Gastroesophageal sphincter (tissue), 4 donors: Measurements from ENCODE around the gene KLK3. TPM values are rescaled to one million over a fixed set of nuclear protein-coding genes. Genes with fewer than 3 reads are reported as not detected.

Experiments used
- ATAC-seq: fragments of 150-250 bp; one replicate; pipeline ENCODE4 v1.9.1; 2016; ENCODE audit warnings: mild to moderate bottlenecking, moderate library complexity
- H3K27ac ChIP-seq, 4 donors: fragments of 200-600 bp; sonication (generic) in 3 of 4; 1 replicate in 3 of 4; 2 replicates in 1 of 4; pipeline ENCODE4 v1.5.1; 2016 to 2019
- H3K27me3 ChIP-seq: fragments of 200-600 bp; sonication (generic); one replicate; pipeline ENCODE4 v1.5.1; 2019
- H3K36me3 ChIP-seq, 2 donors: fragments of 200-600 bp; sonication (generic); one replicate each; pipeline ENCODE4 v1.5.1; 2019; ENCODE audit warnings: control low read depth in 1 of 2
- H3K4me1 ChIP-seq, 3 donors: fragments of 200-600 bp; sonication (generic); 1 replicate in 2 of 3; 2 replicates in 1 of 3; pipeline ENCODE4 v1.5.1; 2016 to 2019; ENCODE audit warnings: control low read depth in 2 of 3
- H3K4me3 ChIP-seq, 2 donors: fragments of 200-600 bp; sonication (generic); one replicate each; pipeline ENCODE4 v1.5.1; 2019; ENCODE audit warnings: mild to moderate bottlenecking in 1 of 2, moderate library complexity in 1 of 2
- H3K9me3 ChIP-seq, 3 donors: fragments of 200-600 bp; sonication (generic); one replicate each; pipeline ENCODE4 v1.5.1; 2017 to 2019; ENCODE audit warnings: control low read depth in 2 of 3
- EP300 ChIP-seq: sonication (generic); formaldehyde crosslinking; IDR thresholded peaks from one replicate; pipeline ENCODE4 v1.6.1; 2017; ENCODE audit warnings: antibody characterized with exemption, mild to moderate bottlenecking
- POLR2A ChIP-seq, 2 donors: fragments of 450-650 bp; IDR thresholded peaks; one replicate each; pipeline ENCODE4 v1.6.1; 2017; ENCODE audit warnings: antibody characterized with exemption in 2 of 2, mild to moderate bottlenecking in 2 of 2, moderate library complexity in 1 of 2
- POLR2AphosphoS5 ChIP-seq: sonication (generic); formaldehyde crosslinking; IDR thresholded peaks from one replicate; pipeline ENCODE4 v1.6.1; 2017; ENCODE audit warnings: antibody characterized with exemption
- WGBS, 2 donors: methylation state at CpG; one replicate each; pipeline ENCODE4 v1.1.5; 2018; ENCODE audit warnings: low coverage in 1 of 2; 5-methylcytosine and 5-hydroxymethylcytosine counted together
- total RNA-seq, 4 donors: library from RNA; depleted of rRNA; stranded (reverse); fragments of >200 nt; gene quantifications; one replicate each; pipeline ENCODE4 v1.1.0, GENCODE V29; 2016
- TF ChIP-seq, protein P1 (sequence below), 4 experiments: fragments of 200-600 bp in 2 of 4; fragments of 450-650 bp in 2 of 4; sonication (generic) in 1 of 4; IDR thresholded peaks; one replicate each; pipeline ENCODE4 v1.5.1; 2017 to 2019; ENCODE audit warnings: antibody characterized with exemption in 4 of 4, mild to moderate bottlenecking in 2 of 4, moderate library complexity in 2 of 4

The KLK3 gene
- total RNA-seq, 4 donors from 2014 or later: not detected

DNA sequence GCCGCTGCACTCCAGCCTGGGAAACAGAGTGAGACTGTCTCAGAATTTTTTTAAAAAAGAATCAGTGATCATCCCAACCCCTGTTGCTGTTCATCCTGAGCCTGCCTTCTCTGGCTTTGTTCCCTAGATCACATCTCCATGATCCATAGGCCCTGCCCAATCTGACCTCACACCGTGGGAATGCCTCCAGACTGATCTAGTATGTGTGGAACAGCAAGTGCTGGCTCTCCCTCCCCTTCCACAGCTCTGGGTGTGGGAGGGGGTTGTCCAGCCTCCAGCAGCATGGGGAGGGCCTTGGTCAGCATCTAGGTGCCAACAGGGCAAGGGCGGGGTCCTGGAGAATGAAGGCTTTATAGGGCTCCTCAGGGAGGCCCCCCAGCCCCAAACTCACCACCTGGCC lies 18.3 kb downstream of the KLK3 start, which contains the start of gene KLK2:
Gene KLK2 (plus strand): TSS at position 384 of the 400 bp plus-strand sequence. CDS start 35 bp downstream, outside the sequence.
- Histone ChIP-seq H3K4me3 (no peak within 1 kb of the TSS), H3K4me1 (no peaks in the 10 kb centered on the region), H3K27me3 (peaks cover 96% of the 10 kb centered on the region), H3K36me3 (no peaks in the 10 kb centered on the region), H3K9me3 (no peaks in the 10 kb centered on the region), H3K27ac (no peak within 1 kb of the TSS)
- TF ChIP-seq POLR2A (IDR thresholded peaks at IDR 0.05) (no peak), POLR2AphosphoS5 (no peak), EP300 (no peak)
- TF ChIP-seq, protein P1, sequence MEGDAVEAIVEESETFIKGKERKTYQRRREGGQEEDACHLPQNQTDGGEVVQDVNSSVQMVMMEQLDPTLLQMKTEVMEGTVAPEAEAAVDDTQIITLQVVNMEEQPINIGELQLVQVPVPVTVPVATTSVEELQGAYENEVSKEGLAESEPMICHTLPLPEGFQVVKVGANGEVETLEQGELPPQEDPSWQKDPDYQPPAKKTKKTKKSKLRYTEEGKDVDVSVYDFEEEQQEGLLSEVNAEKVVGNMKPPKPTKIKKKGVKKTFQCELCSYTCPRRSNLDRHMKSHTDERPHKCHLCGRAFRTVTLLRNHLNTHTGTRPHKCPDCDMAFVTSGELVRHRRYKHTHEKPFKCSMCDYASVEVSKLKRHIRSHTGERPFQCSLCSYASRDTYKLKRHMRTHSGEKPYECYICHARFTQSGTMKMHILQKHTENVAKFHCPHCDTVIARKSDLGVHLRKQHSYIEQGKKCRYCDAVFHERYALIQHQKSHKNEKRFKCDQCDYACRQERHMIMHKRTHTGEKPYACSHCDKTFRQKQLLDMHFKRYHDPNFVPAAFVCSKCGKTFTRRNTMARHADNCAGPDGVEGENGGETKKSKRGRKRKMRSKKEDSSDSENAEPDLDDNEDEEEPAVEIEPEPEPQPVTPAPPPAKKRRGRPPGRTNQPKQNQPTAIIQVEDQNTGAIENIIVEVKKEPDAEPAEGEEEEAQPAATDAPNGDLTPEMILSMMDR (IDR thresholded peaks at IDR 0.05): no peak
- no peak for ATAC-seq
- WGBS, 2 donors: 70% methylated on average over 1 of the region's 3 CpGs; no CpG with 5 or more reads in 1 of the 2 donors

DNA sequence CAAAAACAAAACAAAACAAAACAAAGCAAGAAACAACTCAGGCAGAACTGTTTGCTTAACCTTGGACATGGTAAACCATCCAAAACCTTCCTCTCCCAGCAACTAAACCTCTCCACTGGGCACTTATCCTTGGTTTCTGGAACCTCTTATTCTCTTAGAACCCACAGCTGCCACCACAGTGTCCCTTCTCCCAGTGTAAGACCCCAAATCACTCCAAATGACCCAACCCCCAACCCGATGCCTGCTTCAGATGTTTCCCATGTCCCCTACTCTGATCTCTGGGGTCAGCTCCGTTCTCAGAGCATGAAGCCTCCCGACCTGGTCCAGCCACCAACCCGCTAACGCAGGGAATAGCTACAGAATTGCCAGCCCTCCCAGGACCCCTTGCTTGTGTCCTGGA lies 19.5 kb downstream of the KLK3 start:
- Histone ChIP-seq H3K27ac (no peak overlapping the region), H3K4me3 (no peak overlapping the region), H3K4me1 (no peaks in the 10 kb centered on the region), H3K9me3 (no peaks in the 10 kb centered on the region), H3K27me3 (peaks cover 96% of the 10 kb centered on the region), H3K36me3 (no peaks in the 10 kb centered on the region)
- WGBS, 2 donors: 65 to 76% methylated on average over 2 to 5 of the region's 5 CpGs
- TF ChIP-seq EP300 (no peak), POLR2AphosphoS5 (no peak), POLR2A (IDR thresholded peaks at IDR 0.05) (no peak)
- TF ChIP-seq, protein P1 (IDR thresholded peaks at IDR 0.05): no peak
- ATAC-seq: no peak

DNA sequence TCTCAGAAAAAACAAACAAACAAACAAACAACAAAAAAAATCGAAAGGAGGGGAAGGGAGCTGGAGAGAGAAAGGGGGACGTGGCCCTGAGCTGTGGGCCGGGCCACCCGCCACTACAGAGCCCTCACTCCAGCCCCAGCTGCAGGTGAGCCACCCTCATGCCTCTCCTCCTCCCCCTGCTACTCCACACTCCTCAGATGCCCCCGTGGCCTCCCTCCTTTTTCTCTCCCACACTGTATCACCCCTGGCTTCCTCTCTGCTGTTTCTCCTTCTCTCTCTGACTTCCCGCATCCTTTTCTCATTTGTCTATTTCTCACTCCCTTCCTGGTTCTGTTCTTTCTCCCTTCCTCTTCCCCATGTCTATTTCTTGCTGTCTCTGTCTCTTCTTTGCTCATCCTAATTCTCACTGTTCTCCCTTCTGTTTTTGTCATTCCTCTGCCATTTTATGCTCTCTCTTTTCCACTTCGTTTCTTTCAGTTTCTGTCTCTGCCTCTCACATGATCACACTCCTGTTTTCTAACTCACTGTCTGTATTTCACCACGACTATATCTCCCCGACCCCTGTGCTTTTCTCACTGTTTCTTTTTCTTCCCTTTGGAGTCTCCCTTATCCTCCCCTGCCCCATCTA lies 21.2 kb downstream of the KLK3 start:
- Histone ChIP-seq H3K4me1 (no peaks in the 10 kb centered on the region), H3K36me3 (no peaks in the 10 kb centered on the region), H3K9me3 (no peaks in the 10 kb centered on the region), H3K27me3 (peaks cover 94% of the 10 kb centered on the region), H3K4me3 (no peak overlapping the region), H3K27ac (no peak overlapping the region)
- WGBS, 2 donors: 29 to 44% methylated on average over 7 to 9 of the region's 9 CpGs
- TF ChIP-seq EP300: no peak
- TF ChIP-seq POLR2AphosphoS5: no peak
- TF ChIP-seq POLR2A (IDR thresholded peaks at IDR 0.05): no peak
- TF ChIP-seq, protein P1 (IDR thresholded peaks at IDR 0.05): no peak
- no peak for ATAC-seq

DNA sequence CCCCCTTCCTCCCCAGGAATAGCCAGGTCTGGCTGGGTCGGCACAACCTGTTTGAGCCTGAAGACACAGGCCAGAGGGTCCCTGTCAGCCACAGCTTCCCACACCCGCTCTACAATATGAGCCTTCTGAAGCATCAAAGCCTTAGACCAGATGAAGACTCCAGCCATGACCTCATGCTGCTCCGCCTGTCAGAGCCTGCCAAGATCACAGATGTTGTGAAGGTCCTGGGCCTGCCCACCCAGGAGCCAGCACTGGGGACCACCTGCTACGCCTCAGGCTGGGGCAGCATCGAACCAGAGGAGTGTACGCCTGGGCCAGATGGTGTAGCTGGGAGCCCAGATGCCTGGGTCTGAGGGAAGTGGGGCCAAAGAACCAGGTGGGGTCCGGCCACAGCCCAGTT lies 21.7 kb downstream of the KLK3 start:
- WGBS, 2 donors: 69% methylated on average over 2 of the region's 7 CpGs; no CpG with 5 or more reads in 1 of the 2 donors
- TF ChIP-seq POLR2AphosphoS5 (no peak), EP300 (no peak), POLR2A (IDR thresholded peaks at IDR 0.05) (no peak)
- TF ChIP-seq, protein P1 (IDR thresholded peaks at IDR 0.05): no peak
- no peak overlapping the region for H3K4me3 ChIP-seq
- no peak overlapping the region for H3K27ac ChIP-seq
- H3K27me3 ChIP-seq: peaks cover 94% of the 10 kb centered on the region
- ATAC-seq: no peak
- H3K4me1 ChIP-seq: no peaks in the 10 kb centered on the region
- H3K36me3 ChIP-seq: no peaks in the 10 kb centered on the region
- H3K9me3 ChIP-seq: no peaks in the 10 kb centered on the region

DNA sequence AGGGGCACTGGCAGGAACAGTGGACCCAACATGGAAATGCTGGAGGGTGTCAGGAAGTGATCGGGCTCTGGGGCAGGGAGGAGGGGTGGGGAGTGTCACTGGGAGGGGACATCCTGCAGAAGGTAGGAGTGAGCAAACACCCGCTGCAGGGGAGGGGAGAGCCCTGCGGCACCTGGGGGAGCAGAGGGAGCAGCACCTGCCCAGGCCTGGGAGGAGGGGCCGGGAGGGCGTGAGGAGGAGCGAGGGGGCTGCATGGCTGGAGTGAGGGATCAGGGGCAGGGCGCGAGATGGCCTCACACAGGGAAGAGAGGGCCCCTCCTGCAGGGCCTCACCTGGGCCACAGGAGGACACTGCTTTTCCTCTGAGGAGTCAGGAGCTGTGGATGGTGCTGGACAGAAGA lies 22.6 kb downstream of the KLK3 start:
- WGBS, 2 donors: 24% methylated on average over 8 of the region's 8 CpGs; no CpG with 5 or more reads in 1 of the 2 donors
- Histone ChIP-seq H3K4me3 (no peak overlapping the region), H3K27me3 (peaks cover 85% of the 10 kb centered on the region), H3K27ac (no peak overlapping the region), H3K4me1 (no peaks in the 10 kb centered on the region), H3K36me3 (no peaks in the 10 kb centered on the region), H3K9me3 (no peaks in the 10 kb centered on the region)
- TF ChIP-seq, protein P1 (IDR thresholded peaks at IDR 0.05): no peak
- TF ChIP-seq POLR2A (IDR thresholded peaks at IDR 0.05): no peak
- no peak for TF ChIP-seq EP300
- TF ChIP-seq POLR2AphosphoS5: no peak
- ATAC-seq: no peak
